RKO (cell line): ENCODE results near the gene ETV1.
A peak's percentile ranks its signal among the peaks of the same experiment; 100 is the strongest.

Experiments used
- DNase-seq: peaks from one replicate; pipeline ENCODE4 v3.0.0-alpha.2; 2016; ENCODE audit warnings: low spot score

Gene ETV1

DNA sequence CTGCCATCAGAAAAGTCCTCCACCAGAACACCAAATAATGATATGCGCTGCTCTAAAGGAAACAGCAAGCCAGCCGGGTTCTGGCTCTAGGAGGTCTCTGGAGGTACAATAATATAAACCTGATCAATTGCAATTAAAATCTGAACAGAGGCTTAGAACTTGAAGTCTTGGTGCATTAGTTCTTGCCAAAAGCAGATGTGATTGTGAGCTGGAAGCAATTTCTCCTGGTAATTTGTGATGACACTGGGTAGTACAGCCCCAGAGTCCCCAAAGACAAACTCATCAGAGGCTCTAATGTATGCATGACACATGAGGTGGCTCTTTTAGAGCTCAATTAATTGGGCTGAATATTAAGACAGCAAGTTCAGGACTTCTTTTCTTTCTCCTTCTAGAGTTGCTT lies 3.3 kb downstream of the ETV1 start:
- DNase-seq, result no peak

DNA sequence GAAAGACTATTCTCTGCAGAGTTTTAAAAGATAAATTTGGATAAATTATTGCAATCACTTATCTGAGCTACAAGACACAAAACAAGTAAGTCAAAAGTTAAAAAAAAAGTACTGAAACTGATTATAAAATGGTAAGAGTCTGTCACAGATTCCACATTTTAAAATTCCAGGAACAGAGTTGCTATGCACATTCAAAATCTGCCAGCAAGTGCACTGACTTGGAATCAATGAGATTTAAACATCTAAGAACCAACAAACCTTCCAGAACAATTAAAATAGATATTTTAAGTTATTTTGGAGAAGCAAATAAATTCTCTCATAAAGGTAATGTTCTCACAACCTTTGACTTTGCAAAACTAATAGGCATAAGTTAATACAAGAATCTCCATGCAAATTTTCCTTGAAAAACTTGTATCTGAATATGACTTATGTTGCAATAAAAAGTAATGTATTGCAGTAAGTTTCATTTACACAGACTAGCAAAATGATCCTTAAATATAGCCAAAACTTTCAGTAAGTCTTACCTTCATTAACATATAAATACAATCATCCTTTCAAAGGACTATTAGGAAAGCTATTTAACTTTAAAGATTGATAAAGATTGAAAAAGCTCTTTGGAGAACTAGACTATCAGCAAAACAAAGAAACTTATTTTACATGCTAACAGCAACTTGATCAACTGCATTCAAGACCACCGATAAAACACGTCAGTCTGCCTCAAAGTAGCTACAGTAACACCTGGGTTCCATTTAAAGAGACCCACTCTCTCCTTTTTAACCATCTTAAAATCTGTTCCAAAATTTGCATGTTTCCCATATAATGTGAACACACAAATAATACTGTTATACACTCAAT lies 4.4 kb downstream of the ETV1 start:
- no peak for DNase-seq

GRCh38 chr7:13984061-13984460 lies 5.4 kb downstream of the ETV1 start:
- no peak for DNase-seq

- no peak for DNase-seq
Observed at GRCh38 chr7:13982940-13983677, 6.4 kb downstream of the ETV1 start.

- DNase-seq, result peak; percentile 89
Observed at GRCh38 chr7:13981070-13981469, 8.4 kb downstream of the ETV1 start.

DNA sequence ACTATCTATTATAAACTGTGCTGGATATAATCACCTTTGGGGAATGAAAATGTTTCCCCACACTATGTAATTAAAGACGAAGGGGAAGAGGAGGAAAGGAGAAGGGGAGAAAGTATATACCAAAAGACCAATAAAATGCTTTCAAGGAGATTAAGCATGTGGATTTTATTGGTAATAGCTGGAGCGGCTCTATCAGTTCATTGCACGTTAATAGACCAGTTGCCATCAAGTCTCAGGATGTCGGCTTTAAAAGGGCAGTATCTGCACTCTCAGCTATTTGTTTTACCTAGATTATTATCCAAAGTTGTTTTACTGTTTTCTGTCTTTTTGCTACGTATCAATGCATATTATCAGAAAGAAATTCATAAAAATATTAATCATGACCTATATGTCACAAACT lies 9.0 kb downstream of the ETV1 start:
- DNase-seq, result no peak

GRCh38 chr7:13979671-13980435 lies 9.6 kb downstream of the ETV1 start:
- DNase-seq, result no peak

GRCh38 chr7:13976594-13976993 lies 12.9 kb downstream of the ETV1 start:
- DNase-seq, result no peak

DNA sequence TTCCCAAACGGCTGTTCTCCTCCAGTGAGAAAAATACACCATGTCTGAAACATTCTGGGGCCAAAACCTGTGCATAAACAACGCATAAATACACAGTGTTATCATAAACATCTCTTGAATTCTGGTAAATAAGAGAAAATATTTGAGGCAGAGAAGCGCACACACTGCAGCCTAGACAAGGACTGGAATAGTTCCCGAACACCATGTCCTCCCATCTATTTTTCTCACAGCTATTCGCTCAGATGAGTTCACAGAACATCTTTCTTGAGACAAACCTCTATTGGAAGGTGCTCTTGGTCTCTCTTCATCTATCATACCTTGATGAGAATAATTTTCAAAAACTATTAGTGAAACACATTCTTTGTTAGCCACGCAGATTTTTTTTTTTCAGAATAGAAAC lies 24.4 kb downstream of the ETV1 start:
- no peak for DNase-seq

- no peak for DNase-seq
Observed at GRCh38 chr7:13963925-13964324, 25.5 kb downstream of the ETV1 start.

GRCh38 chr7:13955494-13955893 lies 34.0 kb downstream of the ETV1 start:
- no peak for DNase-seq

DNA sequence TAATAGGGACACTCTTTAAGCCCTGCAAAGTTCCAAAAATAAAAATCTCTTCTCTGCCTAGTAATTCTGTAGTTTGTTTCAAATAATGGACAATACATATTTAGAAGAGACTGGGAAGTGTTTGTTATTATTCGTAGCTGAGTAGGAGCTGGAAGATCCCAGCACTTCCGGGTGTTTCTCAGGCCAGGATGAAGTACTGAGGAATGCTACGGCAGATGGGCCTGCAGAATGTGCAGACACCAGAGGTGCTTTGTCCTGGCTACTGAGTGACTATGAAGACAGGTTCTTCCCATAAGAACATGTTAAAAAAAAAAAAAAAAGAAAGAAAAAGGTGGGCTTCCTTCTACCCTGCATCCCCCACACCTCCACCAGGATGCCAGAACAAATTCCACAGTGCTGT lies 36.1 kb downstream of the ETV1 start:
- no peak for DNase-seq

DNA sequence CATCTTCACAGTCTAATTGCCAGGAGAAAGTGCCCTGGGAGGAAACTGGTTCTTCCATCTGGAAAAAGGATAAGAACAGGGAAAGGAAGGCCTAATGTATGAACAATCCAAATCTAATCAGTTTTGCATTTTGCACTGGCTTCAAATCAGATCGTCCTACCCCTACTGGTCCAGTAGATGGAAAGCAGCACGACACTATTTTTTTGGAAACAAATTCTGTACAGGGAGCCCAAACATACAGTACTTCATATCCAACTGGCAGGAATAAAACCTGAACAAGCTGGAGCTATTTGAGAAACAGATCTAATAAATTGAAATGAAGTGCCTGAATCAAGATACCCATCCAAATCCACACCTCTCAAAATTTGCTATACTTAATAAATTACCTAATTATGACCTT lies 36.5 kb downstream of the ETV1 start:
- DNase-seq, result no peak

DNA sequence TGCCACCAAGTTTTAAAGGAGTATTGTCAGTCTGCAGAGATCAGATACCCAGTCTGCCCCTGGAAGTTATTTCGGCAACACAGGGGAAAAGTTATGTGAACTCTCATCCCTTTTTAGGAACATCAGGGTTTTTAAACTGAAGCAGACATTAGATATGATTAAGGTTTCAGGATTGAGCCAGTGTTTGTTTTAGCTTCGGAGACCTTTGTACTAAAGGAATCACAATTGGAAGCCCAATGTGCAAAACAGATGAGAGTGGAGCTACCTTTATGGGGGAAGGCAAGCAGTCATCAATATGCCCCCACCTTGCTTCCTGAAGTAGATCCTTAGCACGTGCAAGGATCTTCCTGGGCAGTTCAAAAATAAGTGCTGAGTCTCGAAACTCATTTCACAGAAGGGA lies 39.5 kb downstream of the ETV1 start:
- no peak for DNase-seq

- no peak for DNase-seq
Observed at GRCh38 chr7:13949445-13949844, 40.0 kb downstream of the ETV1 start.

DNA sequence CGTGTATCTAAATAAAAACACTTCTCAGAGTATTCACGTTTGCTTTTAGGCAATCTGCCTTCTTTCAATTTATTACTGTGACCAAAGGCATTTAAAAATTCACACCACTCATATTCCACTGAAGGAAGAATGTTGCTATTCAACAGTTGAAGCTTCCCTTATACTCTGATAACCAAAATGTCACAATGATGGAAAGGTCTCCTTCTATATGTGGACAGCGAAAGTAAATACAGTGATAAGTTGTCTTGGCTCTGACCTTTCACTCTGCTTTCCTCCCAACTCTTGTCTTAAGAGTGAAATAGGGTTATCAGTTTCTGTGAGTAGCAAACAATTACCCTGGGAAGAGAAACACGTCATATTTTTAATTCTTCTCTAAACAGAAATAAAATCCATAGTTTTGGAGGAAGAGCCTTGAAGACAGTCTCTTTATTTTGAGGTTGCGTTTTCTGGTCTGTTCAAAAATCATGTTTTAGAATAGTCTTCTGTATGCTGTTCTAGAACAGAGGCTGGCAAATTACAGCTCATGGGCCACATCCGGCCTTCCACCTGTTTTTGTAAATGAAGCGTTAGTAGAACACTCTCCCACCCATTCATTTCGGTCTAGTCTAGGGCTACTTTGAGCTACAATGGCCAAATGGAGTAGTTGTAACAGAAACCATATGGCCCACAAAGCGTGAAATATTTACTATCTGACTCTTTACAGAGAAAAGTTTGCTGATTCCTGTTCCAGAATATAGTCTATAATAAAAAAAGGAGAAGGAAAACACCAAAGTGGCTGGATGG lies 41.3 kb downstream of the ETV1 start:
- no peak for DNase-seq

GRCh38 chr7:13947535-13947934 lies 41.9 kb downstream of the ETV1 start:
- DNase-seq, result no peak

DNA sequence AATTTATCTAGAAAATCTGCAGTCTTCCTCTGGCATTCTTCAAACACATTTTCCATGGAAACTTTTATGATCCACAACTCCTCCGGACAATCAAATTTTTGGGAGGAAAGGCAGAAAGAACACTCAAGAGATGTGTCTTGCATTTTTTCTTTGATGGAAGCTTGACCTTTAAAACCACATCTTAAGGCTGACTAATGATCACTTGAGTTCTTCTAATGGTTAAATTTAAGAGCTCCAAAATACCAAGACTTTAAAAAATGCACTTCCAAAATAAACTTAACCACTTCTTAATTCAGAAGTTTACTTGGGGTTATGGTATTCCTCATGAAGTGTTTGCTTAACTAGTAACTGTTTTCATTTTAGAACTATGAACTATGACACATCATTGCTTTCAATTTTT lies 43.3 kb downstream of the ETV1 start:
- DNase-seq, result no peak

GRCh38 chr7:13945670-13946069 lies 43.8 kb downstream of the ETV1 start:
- no peak for DNase-seq

- DNase-seq, result no peak
Observed at GRCh38 chr7:13933536-13933935, 55.9 kb downstream of the ETV1 start.

DNA sequence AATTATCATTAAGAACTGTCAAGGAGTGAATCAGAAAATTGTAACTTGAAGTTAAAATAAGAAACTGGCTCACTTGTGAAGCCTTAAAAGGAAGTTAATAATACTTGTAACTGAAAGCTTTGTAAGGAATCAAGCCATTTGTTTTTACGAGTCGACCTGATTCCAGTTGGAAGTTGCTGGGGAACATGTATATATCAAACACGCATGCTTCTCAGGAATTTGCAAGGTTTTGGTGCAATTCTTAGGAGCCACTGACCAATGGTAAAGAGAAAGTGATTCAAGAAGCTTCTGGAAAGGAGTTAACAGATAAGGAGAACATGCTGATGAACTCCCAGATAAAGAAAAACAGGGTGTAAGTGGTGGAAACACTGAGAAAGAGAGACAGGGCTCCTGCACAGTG lies 56.4 kb downstream of the ETV1 start:
- DNase-seq, result no peak

DNA sequence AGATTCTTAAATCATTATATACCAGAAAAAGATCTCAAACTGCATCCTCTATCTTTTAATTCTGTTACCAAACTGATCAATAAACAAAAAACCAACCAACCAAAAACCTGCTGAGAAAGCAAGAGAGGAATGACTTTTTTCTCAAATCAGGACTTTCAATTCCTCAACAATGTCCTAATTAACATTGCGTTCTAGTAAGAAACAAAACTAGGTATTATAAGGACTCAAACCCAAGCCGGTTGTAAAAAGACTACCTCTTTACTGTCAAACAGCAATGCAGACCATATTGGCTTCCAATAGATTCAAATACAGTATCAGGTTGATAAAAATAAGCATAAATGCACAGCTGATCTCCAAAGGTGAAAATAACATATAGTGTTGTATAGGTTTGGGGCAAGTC lies 57.3 kb downstream of the ETV1 start:
- no peak for DNase-seq
